HG02973 (cell line): ENCODE measurements around the gene SYNGR1.

Experiments used
- ATAC-seq: cut with Tn5 transposase; IDR thresholded peaks from one replicate; pipeline ENCODE4 v1.9.1; 2021; ENCODE audit warnings: moderate library complexity; ENCODE audit not compliant: unreplicated experiment

Gene SYNGR1

DNA sequence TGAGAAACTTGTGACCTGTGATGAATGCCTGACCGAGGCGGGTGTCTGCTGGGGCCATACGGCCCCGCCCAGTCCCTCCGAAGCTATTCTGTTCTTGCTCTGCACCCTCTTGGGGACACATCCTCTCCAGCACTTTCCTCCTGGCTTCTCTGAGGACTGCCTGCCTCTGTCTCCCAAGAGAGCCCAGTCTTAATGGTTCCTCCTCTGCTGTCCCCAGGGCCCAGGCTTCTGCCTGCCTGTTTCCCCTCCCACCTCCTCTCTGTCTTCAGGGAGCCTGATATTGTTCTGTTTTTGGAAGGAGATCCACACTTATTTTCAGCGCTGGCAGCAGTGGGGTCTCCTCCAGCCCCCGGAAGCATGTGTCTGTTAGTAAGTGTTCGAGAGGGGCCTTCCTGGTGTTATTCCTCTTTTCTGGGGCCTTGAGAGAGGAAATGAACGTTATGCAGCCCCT, 18.7 kb downstream of the SYNGR1 start:
- ATAC-seq, result no peak

DNA sequence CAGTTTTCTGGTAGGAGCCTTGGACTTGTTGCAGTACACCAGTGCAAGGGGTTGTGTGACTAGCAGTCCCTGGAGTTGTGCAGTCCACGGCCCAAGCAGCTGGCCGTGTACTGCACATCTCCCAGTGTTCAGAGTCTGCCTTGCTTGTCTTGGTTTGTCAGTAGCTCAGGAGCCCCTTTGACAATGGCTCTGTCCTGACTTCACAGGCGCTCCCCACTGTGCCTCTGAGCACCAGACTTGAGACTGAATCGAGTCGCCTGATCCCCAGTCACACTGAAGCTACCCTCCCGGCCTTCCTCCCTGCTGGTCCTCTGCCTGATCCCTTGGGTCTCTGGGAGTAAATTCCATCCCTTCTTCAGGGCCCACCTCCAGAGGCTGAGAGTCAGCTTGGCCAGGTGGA, 19.4 kb downstream of the SYNGR1 start:
- ATAC-seq, result no peak

DNA sequence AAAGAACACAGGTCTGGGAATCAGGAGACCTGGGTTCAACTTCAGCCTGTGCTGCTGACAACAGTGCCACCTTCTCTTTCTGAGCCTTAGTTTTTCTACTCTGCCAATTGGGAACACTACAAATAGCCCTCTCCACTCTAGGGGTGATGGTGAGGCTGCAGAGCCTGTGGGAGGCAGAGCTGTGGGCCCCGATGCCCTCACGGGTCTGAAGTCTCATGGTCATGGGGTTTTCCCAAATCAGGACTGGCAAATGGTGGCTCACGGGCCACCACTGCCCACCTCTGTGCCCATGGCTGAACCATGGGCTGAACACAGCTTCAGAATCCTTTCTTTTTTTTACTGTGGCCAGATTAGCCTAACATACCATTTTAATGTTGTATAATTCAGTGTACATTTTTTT, 19.8 kb downstream of the SYNGR1 start:
- no peak for ATAC-seq

DNA sequence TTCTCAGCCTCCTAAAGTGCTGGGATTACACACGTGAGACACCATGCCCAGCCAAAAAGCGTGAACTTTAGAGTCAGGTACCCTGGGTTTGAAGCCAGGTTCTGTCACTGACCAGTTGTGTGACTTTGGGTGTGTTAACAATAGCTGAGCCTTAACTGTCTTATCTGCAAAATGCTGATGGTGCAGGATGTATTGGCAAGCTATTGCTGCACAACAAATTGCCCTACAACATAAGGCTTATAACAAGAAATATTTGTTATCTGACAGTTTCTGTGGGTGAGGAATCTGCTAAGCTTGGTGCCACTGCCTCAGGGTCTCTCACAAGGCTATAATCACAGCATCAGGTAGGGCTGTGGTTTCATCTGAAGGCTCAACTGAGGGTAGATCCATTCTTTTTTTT, 21.9 kb downstream of the SYNGR1 start:
- no peak for ATAC-seq

DNA sequence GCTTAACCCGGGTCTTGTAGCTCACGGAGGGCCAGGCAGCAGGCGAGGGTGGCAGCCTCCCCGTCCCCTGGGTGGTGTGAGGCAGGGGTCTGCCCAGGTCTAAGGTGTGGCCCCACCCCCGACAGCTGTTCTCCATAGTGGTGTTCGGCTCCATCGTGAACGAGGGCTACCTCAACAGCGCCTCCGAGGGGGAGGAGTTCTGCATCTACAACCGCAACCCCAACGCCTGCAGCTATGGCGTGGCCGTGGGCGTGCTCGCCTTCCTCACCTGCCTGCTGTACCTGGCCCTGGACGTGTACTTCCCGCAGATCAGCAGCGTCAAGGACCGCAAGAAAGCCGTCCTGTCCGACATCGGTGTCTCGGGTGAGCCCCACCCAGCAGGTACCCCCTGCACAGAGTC, 24.4 kb downstream of the SYNGR1 start:
- no peak for ATAC-seq

DNA sequence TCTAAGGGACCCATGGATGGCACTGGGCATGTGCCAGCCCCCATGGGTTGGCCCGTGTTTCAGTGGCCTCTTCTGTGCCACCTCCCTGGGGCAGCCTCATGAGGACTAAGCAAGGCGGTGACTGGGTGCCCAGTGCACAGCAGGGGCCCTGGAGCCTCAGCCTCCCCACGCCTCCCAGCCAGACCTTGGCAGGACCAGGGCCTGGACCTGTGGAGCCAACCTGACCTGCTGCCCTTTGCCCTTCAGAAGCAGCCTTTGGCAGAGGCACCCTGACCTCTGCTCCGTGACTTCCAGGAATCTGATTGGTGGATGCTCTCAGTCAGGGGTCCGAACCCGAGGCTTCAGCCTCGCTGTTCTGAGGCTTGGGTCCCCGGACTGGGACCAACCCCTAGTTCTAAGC, 25.0 kb downstream of the SYNGR1 start:
- no peak for ATAC-seq

DNA sequence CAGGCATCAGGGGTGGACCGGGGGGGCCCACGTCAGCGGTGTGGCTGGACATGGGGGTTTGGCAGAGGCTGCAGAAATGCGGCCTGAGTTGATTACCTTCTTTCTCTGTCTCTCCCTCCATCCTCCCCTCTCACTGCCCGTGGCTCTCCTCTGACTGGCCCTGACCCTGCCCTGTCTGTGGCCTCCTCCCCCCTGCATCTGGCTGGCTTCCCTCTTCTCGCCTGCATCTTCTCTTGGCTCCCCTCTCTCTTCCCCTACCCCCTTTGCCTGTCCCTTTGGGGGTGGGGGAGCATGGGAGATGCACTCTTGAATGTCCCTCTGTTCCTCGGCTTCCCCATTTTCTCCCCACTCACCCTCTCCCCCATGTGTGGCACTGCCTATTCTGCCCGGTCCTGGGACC, 25.9 kb downstream of the SYNGR1 start:
- no peak for ATAC-seq

DNA sequence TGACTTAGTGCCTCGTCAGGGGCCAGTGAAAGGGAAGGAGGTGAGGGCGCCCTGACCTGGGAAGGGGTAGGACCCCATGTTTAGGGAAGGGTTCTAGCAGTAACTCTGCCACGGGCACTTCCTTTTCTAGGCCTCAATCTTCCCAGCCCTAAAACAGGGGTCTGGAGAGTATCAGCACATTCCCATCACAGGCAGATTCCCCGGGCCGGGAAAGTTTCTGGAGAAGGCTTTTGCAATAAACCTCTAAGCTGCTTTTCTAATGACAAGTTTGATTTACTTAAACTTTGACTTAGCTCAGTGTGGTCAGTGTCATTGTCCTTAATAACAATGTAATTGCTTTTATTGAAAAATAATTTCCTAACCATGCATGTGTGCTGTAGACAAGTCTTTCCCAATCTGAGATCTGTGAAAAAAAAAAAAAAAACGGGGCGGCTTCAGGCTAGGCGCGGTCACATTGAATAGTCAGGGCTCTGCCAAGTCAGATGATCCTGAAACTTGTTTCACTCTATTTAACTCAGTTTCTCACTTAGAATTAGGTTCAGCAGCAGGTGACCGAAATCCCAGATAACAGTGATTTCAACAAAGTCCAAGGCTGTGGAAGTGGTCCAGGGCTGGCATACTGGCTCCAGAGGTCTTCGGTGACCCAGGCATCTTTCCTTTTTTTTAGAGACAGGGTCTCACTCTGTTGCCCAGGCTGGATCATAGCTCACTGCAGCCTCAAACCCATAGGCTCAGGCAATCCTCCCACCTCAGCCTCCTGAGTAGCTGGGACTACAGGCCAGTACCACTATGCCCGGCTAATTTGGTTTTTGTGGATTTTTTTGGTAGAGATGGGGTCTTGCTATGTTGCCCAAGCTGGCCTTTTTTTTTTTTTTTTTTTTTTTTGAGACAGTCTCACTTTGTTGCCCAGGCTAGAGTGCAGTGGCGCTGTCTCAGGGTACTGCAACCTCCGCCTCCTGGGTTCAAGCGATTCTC, 30.3 kb downstream of the SYNGR1 start:
- ATAC-seq, result no peak

DNA sequence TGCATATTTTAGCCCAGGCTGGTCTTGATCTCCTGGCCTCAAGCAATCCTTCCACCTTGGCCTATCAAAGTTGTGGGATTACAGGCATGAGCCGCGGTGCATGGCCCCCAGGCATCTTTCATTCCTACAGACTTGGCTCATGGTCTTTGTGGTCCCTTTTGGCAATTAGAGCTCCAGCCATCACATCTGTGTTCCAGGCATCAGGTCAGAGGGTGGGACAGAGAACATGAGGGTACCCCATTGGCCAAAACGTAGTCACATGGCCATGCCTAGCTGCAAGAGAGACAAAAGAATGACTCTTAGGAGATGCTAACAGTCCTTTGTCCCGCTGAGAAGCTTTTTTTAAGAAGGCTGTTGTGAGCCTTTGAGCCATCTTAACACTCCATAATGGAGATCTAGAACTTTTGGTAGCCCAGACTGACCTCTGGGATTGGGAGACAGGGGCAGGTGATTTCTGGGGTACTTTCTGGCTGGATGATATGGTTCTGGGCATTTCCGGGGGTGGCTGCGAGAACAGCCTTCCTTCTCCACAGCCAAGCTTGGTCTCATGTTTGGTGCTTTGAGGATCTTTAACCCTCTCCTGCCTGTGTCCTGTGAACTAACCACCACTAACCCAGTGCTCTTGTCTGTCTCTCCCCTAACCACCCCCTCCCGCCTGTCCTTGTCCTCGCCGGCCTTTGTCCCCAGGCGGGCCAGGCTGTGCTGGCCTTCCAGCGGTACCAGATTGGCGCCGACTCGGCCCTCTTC, 31.4 kb downstream of the SYNGR1 start:
- ATAC-seq, result no peak

DNA sequence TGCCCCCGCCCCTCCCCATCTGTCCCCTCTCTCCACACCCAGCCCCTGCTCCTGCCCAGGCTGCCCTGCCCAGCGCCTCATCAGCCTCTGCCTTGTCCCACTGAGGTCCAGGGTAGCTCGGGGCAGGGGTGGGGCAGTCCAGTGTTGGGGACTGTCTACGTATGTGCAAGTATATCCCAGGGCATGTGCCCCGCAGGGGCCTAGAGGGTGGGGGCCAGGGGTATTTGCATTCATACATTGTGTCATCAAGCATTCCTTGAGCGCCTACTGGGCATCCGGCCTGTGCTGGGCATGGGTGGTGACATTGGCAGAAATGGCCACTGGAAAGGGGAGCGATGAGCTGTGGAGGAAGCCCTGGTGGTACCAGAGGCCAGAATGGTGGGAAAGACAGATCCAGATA, 32.1 kb downstream of the SYNGR1 start:
- ATAC-seq, result no peak

DNA sequence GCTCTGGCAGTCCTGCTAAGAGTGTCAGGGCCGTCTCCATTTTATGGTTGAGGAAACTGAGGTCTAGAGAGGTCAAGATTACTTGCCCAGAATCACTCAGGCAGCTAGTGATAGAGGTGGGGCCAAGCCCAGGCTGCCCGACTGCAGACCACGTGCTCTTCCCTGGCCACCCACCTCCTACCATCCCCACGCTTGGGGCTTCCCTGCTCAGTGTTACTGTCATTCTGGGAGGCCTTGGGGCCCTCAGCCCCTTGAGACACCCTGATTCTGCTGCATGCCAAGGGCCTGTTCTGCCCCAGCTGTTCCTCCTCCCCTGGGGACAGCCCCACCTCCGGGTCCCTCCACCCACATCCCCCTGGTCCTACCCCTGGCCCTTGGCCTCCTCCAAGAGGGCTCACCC, 32.6 kb downstream of the SYNGR1 start:
- no peak for ATAC-seq

DNA sequence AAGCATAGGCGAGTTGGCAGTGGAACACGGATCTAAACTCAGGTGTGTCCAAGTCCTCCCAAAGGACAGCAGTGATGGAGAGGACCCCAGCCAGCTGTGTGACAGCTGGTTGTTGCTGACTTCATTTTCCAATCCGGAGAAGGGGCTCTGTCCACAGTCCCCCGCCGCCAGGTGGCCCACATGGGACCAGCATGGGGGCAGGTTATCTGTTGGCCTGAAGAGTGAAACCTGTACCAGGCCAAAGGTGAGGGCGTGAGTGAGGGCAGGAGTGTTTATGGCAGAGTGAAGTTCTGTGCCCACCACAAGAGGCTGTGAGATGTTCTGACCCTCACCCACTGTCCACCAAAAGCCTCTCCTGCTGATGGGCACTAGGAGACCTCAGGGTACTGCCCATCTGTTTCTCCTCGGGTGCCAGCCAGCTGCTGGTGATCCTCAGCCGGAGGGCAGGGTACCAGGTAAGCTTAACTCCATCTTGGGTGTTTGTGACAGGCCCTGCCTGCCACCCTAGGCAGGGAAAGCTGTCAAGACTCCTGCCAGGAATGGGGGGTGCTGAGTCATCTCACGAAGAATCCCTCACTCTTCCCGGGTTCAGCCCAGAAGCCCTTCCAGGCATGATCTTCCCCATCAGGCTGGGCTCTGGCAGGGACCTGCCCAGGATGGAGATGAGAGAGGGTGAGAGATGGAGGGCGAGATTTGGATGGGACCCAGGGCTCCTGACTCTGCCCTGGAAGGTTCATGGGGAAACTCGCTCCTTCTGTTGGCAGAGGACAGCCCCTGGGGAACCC, 34.2 kb downstream of the SYNGR1 start:
- no peak for ATAC-seq

DNA sequence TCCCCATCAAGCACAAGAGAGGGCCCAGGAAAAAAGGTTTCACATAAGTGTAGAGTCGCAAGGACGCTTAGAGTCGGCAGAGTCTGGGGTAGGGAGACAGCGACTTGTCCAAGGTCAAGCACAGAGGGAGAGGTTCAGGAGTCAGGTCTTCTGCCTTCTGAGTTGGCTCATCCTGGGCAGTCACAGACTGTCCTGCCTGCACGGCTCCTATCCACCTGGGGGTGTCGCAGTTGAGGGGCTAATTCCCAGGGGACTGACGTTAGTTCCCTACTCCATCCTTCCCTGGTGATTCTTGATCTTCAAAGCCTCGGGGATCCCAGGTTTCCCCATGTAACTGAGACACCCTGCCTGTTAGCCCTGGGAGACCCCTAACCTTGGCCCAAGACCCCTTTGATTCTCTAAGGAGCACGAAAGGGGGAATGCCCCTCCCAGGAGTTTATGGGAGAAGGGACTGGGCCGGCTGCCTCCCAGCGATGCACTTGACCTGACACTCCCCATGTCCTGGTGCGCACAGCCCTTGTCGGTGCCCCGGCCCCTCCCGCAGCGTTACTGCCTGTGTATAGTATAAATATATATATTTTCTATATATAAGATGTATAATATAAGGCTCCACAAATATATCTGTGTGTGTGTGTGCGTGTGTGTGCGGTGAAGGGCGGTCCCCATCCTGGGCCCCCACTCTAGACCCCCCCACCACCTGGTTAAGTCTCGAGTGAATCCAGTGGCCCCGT, 35.1 kb downstream of the SYNGR1 start:
- no peak for ATAC-seq

DNA sequence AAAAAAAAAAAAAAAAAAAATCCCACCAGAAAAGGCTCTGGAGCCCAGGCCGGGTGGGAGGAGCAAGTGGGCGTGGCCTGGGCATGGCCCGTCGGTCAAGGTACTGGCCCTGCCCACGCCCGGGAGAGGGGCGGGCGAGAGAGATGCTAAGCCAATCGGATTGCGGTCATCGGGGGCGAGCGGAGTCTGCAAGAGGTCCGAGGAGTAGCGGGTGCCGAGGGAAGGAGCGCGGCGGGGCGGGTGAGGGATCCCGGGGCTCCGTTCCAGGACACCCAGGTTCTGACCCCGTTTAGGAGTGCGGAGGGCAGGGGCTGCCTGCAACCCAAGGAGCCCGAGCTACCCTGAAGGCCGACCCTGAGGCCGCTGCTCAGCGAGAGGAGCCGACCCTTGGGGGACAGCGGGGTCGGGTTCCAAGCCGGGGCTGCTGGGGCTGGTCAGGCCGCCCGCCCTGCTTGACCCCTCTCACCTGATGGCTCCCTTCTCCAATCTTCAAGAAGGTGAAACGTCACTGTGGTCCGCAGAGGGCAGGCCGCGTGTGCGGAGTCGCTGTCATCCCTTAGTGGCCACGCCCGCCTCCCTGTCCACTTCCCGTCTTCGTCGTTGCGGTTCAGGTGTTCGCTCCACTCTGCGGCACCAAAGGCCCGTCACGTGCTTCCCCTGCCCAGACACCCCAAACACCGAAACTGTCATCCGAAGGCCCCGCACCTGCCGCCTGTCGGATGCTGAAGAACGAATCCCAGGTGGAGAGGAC, 38.6 kb downstream of the SYNGR1 start:
- ATAC-seq, result peak; percentile 61

DNA sequence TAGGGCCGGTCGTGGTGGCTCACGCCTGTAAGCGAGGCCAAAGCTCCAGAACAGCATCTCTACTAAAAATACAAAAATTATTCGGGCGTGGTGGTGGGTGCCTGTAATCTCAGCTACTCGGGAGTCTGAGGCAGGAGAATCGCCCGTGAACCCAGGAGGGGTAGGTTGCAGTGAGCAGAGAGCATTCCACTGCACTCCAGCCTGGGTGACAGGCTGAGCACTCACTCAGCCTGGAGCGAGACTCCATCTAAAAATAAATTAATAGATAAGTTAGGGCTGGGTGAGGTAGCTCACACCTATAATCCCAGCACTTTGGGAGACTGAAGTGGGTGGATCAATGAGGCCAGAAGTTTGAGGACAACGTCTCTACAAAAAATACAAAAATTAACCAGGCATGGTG, 39.6 kb downstream of the SYNGR1 start:
- ATAC-seq, result no peak

DNA sequence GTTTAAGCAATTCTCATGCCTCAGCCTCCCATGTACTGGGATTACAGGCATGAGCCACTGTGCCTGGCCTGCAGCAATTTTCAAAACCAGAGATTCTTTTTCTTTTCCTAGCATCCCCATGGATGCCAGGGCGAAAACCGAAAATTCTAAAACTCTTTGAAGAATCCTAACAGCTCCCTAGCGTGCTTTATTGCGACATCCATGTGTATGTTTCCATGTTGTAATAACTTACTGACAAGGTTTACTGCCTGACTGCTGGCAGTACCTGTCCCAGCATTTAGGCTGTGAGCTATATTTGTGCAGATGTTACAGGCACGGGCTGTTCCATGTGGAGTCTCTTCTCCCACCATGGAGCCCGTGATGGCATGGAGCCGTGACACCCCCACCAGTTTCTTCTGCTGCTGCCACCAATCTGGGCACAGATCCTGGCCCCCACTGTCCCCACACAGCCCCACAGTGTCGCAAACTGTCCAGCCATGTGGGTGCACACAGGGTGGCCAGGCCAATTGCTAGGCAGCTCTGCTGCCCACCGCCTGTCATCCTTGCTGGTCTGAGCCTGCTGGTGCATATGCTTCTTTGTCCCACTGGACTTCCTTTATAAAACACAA, 42.7 kb downstream of the SYNGR1 start:
- no peak for ATAC-seq

DNA sequence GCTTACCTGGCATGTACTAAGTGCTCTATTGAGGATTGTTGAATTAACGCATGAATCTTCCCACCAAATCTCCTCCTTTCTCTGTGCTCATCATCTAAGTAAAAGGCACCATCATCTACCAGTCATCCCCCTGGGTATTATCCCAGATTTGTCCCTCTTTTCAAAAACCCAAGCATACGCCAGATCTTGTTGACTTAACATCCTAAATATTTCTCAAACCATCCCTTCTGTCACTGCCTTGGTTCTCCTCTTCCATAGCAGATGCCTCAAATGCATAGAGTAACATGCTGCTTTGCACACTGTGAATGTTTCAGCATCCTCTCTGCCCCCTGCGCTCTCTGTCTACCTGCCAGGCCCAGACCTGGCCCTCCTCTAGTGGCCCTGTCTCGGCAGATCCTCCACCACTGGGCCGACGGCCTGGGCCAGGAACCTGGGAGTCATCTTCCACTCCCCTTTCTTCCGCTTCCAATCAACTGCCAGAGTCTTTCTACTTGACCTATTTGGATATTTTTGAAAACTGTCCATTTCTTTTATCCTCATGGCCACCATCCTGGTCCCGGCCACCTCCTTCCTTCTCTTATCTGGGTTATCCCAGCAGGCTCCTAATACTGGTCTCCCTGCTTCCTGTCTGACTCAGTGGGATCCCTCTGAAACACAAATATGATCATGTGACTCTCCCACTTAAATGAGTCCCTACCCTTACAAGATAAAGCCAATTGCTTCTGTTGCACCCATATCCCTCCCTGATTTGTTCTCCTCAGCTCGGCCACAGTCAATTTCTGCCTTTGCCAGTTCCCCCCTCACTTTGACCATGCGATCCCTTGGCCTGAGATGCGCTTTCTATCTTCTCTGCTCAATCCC, 46.4 kb downstream of the SYNGR1 start:
- ATAC-seq, result no peak

DNA sequence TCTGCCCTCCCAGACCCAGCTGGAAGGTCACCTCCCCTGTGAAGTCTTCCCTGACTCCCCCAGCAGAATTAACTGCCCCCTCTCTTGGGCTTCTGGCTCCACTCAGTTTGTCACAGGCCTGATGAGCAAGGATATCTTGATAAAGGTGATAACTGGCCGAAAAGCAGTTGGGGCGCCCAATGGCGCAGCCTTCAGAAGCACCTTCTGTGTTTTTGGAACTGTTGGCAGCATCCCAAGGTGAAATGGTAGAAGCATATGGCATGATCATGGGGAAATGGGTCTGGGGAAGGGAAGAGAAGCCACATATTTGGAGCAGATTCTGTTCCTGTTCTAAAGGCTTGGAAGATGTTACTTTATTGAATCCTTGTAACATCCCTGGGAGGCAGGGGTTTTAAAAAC, 47.0 kb downstream of the SYNGR1 start:
- no peak for ATAC-seq

DNA sequence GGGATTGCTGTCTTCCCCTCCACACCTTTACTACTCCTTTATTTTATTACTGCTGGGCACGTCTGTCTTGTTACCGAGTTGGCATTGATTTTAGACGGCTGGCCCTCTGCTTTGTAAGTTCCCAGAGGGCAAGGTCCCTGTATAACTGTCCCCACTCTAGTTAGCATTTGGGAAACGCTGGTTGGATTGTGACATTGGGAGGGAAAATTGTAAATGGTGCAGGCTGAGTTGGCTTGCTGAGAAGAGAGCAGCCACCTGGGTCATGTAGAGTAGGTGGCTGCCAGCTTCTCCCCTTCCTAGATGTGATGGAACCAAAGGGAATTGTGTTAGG, 51.5 kb downstream of the SYNGR1 start:
- no peak for ATAC-seq
